NT2/D1 (cell line): ENCODE measurements around the gene CELSR2.

ENCODE experiments used
- DNase-seq: peaks from one replicate; pipeline ENCODE4 v3.0.0-alpha.2; 2011; ENCODE audit warnings: low read depth, low spot score
- H3K27me3 ChIP-seq: 2 replicates; pipeline ENCODE4 v1.6.0; 2011; ENCODE audit warnings: mild to moderate bottlenecking; ENCODE audit not compliant: insufficient read length, insufficient read depth
- H3K36me3 ChIP-seq: 2 replicates; pipeline ENCODE4 v1.6.1; 2011; ENCODE audit warnings: mild to moderate bottlenecking, low read length, mixed read lengths; ENCODE audit not compliant: insufficient read depth, insufficient read length
- H3K4me1 ChIP-seq: 2 replicates; pipeline ENCODE4 v1.5.1; 2011; ENCODE audit not compliant: insufficient read depth, insufficient read length
- H3K4me3 ChIP-seq: 2 replicates; pipeline ENCODE4 v1.5.1; 2011; ENCODE audit warnings: low read depth; ENCODE audit not compliant: insufficient read length
- H3K9ac ChIP-seq: 2 replicates; pipeline ENCODE4 v1.6.0; 2011; ENCODE audit warnings: low read depth; ENCODE audit not compliant: insufficient read length
- H3K9me3 ChIP-seq: 2 replicates; pipeline ENCODE4 v1.5.1; 2011; ENCODE audit warnings: mild to moderate bottlenecking, low read length; ENCODE audit not compliant: insufficient read depth
- SUZ12 ChIP-seq: IDR thresholded peaks from 2 replicates; pipeline ENCODE4 v1.6.1; 2011; ENCODE audit not compliant: insufficient read length, insufficient read depth; ENCODE audit errors: extremely low read depth
- YY1 ChIP-seq: IDR thresholded peaks from 2 replicates; pipeline ENCODE4 v1.6.1; 2011; ENCODE audit not compliant: insufficient read length, insufficient read depth
- ZNF274 ChIP-seq: IDR thresholded peaks from 2 replicates; pipeline ENCODE4 v1.6.1; 2011; ENCODE audit warnings: mild to moderate bottlenecking, low read depth, low read length

Gene CELSR2

GRCh38 chr1:109293026-109293425 lies 43.7 kb downstream of the CELSR2 start:
- no peak for TF ChIP-seq YY1
- no peak for TF ChIP-seq SUZ12
- TF ChIP-seq ZNF274, result no peak
- Histone ChIP-seq H3K27me3 (no peaks in the 10 kb centered on the region), H3K36me3 (no peaks in the 10 kb centered on the region), H3K4me1 (peaks cover 3% of the 10 kb centered on the region), H3K9me3 (no peaks in the 10 kb centered on the region), H3K4me3 (no peak overlapping the region), H3K9ac (no peak overlapping the region)
- no peak for DNase-seq

GRCh38 chr1:109294481-109294880 lies 45.1 kb downstream of the CELSR2 start:
- Histone ChIP-seq H3K4me3 (no peak overlapping the region), H3K27me3 (no peaks in the 10 kb centered on the region), H3K9ac (no peak overlapping the region), H3K9me3 (no peaks in the 10 kb centered on the region), H3K4me1 (peaks cover 5% of the 10 kb centered on the region), H3K36me3 (no peaks in the 10 kb centered on the region)
- TF ChIP-seq YY1, result no peak
- TF ChIP-seq ZNF274, result no peak
- no peak for TF ChIP-seq SUZ12
- DNase-seq, result no peak

- no peak overlapping the region for H3K9ac ChIP-seq
- no peak for DNase-seq
- H3K4me1 ChIP-seq, result peaks cover 4% of the 10 kb centered on the region
- no peak overlapping the region for H3K4me3 ChIP-seq
- no peak for TF ChIP-seq YY1
- TF ChIP-seq ZNF274, result no peak
- TF ChIP-seq SUZ12, result no peak
- no peaks in the 10 kb centered on the region for H3K9me3 ChIP-seq
- no peaks in the 10 kb centered on the region for H3K36me3 ChIP-seq
- H3K27me3 ChIP-seq, result no peaks in the 10 kb centered on the region
Measured at GRCh38 chr1:109295712-109296415, 46.5 kb downstream of the CELSR2 start.

- no peaks in the 10 kb centered on the region for H3K9me3 ChIP-seq
- no peak for TF ChIP-seq ZNF274
- no peak for TF ChIP-seq SUZ12
- peaks cover 4% of the 10 kb centered on the region for H3K4me1 ChIP-seq
- H3K4me3 ChIP-seq, result no peak overlapping the region
- no peaks in the 10 kb centered on the region for H3K27me3 ChIP-seq
- no peaks in the 10 kb centered on the region for H3K36me3 ChIP-seq
- no peak overlapping the region for H3K9ac ChIP-seq
- DNase-seq, result no peak
Measured at GRCh38 chr1:109296782-109297181, 47.4 kb downstream of the CELSR2 start.

GRCh38 chr1:109298666-109299557 lies 49.6 kb downstream of the CELSR2 start:
- no peak overlapping the region for H3K4me3 ChIP-seq
- H3K9ac ChIP-seq, result no peak overlapping the region
- no peaks in the 10 kb centered on the region for H3K9me3 ChIP-seq
- peaks cover 4% of the 10 kb centered on the region for H3K4me1 ChIP-seq
- TF ChIP-seq YY1 (no peak), SUZ12 (no peak), ZNF274 (no peak)
- no peak for DNase-seq
- H3K27me3 ChIP-seq, result no peaks in the 10 kb centered on the region
- no peaks in the 10 kb centered on the region for H3K36me3 ChIP-seq

GRCh38 chr1:109299558-109300343 lies 50.4 kb downstream of the CELSR2 start:
- no peak overlapping the region for H3K9ac ChIP-seq
- no peak for TF ChIP-seq SUZ12
- TF ChIP-seq YY1, result no peak
- no peak for TF ChIP-seq ZNF274
- no peaks in the 10 kb centered on the region for H3K27me3 ChIP-seq
- H3K4me1 ChIP-seq, result peaks cover 4% of the 10 kb centered on the region
- no peaks in the 10 kb centered on the region for H3K9me3 ChIP-seq
- no peak overlapping the region for H3K4me3 ChIP-seq
- no peak for DNase-seq
- no peaks in the 10 kb centered on the region for H3K36me3 ChIP-seq
